Measurements from ENCODE around the gene PTGES2. TPM values are rescaled to one million over a fixed set of nuclear protein-coding genes. Genes with fewer than 3 reads are reported as not detected.
"Not testable (repeated sequence)": the region's sequence is repeated elsewhere in the genome, so short reads cannot be mapped to it uniquely, and the experiment has no call there.

PTGES2 gene
- total RNA-seq, 1 donor from 2014 or later, result 74.8 TPM

GRCh38 chr9:128115187-128116103 lies 12.1 kb downstream of the PTGES2 start:
- Mint-ChIP-seq H3K9me3 (no peaks in the 10 kb centered on the region), H3K27ac (no peak overlapping the region)
- DNase-seq (ENCODE audit: low spot score in 2 of 2, unreplicated experiment in 2 of 2), result no peak

GRCh38 chr9:128114326-128115186 lies 13.0 kb downstream of the PTGES2 start:
- Mint-ChIP-seq H3K27ac (no peak overlapping the region), H3K27me3 (ENCODE audit: low read depth) (no peaks in the 10 kb centered on the region), H3K36me3 (peaks cover 6% of the 10 kb centered on the region), H3K9me3 (no peaks in the 10 kb centered on the region), H3K4me1 (peaks cover 3% of the 10 kb centered on the region), H3K4me3 (no peak overlapping the region)
- DNase-seq (ENCODE audit: low spot score in 2 of 2, unreplicated experiment in 2 of 2), result no peak
- TF ChIP-seq CTCF (IDR thresholded peaks at IDR 0.05; ENCODE audit: unreplicated experiment), result no peak

More at GRCh38 chr9:128115187-128116103, 12.1 kb downstream of the PTGES2 start:
- Mint-ChIP-seq H3K36me3 (peaks cover 6% of the 10 kb centered on the region), H3K4me1 (peaks cover 3% of the 10 kb centered on the region), H3K27me3 (ENCODE audit: low read depth) (no peaks in the 10 kb centered on the region), H3K4me3 (no peak overlapping the region)
- TF ChIP-seq CTCF (IDR thresholded peaks at IDR 0.05; ENCODE audit: unreplicated experiment), result no peak

GRCh38 chr9:128113526-128114325 lies 13.8 kb downstream of the PTGES2 start:
- peaks cover 3% of the 10 kb centered on the region for H3K4me1 Mint-ChIP-seq
- DNase-seq (ENCODE audit: low spot score in 2 of 2, unreplicated experiment in 2 of 2), result no peak
- no peak for TF ChIP-seq CTCF (IDR thresholded peaks at IDR 0.05; ENCODE audit: unreplicated experiment)
- no peaks in the 10 kb centered on the region for H3K27me3 Mint-ChIP-seq (ENCODE audit: low read depth)
- H3K36me3 Mint-ChIP-seq, result peaks cover 6% of the 10 kb centered on the region
- H3K4me3 Mint-ChIP-seq, result no peak overlapping the region
- no peak overlapping the region for H3K27ac Mint-ChIP-seq
- H3K9me3 Mint-ChIP-seq, result no peaks in the 10 kb centered on the region

GRCh38 chr9:128111726-128112125 lies 15.8 kb downstream of the PTGES2 start:
- not testable (repeated sequence) for H3K27ac Mint-ChIP-seq; H3K36me3 Mint-ChIP-seq; H3K4me1 Mint-ChIP-seq; H3K9me3 Mint-ChIP-seq; H3K4me3 Mint-ChIP-seq; H3K27me3 Mint-ChIP-seq (ENCODE audit: low read depth); DNase-seq (ENCODE audit: low spot score in 2 of 2, unreplicated experiment in 2 of 2)

GRCh38 chr9:128109050-128109709 lies 18.3 kb downstream of the PTGES2 start:
- Mint-ChIP-seq H3K4me1 (no peaks in the 10 kb centered on the region), H3K36me3 (peaks cover 12% of the 10 kb centered on the region), H3K4me3 (no peak overlapping the region), H3K9me3 (no peaks in the 10 kb centered on the region), H3K27ac (peak overlapping the region; percentile 9), H3K27me3 (ENCODE audit: low read depth) (no peaks in the 10 kb centered on the region)
- DNase-seq (ENCODE audit: low spot score in 2 of 2, unreplicated experiment in 2 of 2), result no peak
- no peak for TF ChIP-seq CTCF (IDR thresholded peaks at IDR 0.05; ENCODE audit: unreplicated experiment)
